HepG2 (cell line): ENCODE measurements around the gene ZNF343. TPM values are rescaled to one million over a fixed set of nuclear protein-coding genes. Genes with fewer than 3 reads are reported as not detected.

Experiments used
- ARID2 ChIP-seq: sonication (generic); formaldehyde crosslinking; IDR thresholded peaks from 2 replicates; pipeline ENCODE4 v1.8.1; 2022; ENCODE audit warnings: mild to moderate bottlenecking, missing genetic modification reagents, borderline replicate concordance
- HMG20B ChIP-seq: conservative IDR thresholded peaks from 2 replicates; pipeline ENCODE4 v1.6.1; 2016; ENCODE audit warnings: missing genetic modification reagents, missing compliant biosample characterization
- MEIS2 ChIP-seq: sonication (generic); formaldehyde crosslinking; IDR thresholded peaks from 2 replicates; pipeline ENCODE4 v1.9.0; 2021; ENCODE audit warnings: mild to moderate bottlenecking, missing genetic modification reagents
- MTA3 ChIP-seq: sonication (generic); formaldehyde crosslinking; IDR thresholded peaks from 2 replicates; pipeline ENCODE4 v1.4.0; 2020; ENCODE audit warnings: missing genetic modification reagents
- ONECUT2 ChIP-seq: sonication (generic); formaldehyde crosslinking; IDR thresholded peaks from 2 replicates; pipeline ENCODE4 v1.4.0; 2020; ENCODE audit warnings: missing genetic modification reagents
- SIX1 ChIP-seq: sonication (generic); formaldehyde crosslinking; IDR thresholded peaks from 2 replicates; pipeline ENCODE4 v1.4.0; 2020; ENCODE audit warnings: missing genetic modification reagents, borderline replicate concordance
- ZBTB3 ChIP-seq: sonication (generic); formaldehyde crosslinking; IDR thresholded peaks from 2 replicates; pipeline ENCODE4 v1.4.0; 2020; ENCODE audit warnings: low read depth, mild to moderate bottlenecking, moderate library complexity, missing genetic modification reagents, borderline replicate concordance
- ZBTB8A ChIP-seq: sonication (generic); formaldehyde crosslinking; IDR thresholded peaks from 2 replicates; pipeline ENCODE4 v1.4.0; 2020; ENCODE audit warnings: mild to moderate bottlenecking, low read depth, missing genetic modification reagents, borderline replicate concordance
- ZFP36L1 ChIP-seq: sonication (generic); formaldehyde crosslinking; IDR thresholded peaks from 2 replicates; pipeline ENCODE4 v1.8.0; 2022; ENCODE audit warnings: mild to moderate bottlenecking, missing genetic modification reagents, moderate library complexity
- ZNF329 ChIP-seq: sonication (generic); formaldehyde crosslinking; IDR thresholded peaks from 2 replicates; pipeline ENCODE4 v1.9.0; 2021; ENCODE audit warnings: low read depth, mild to moderate bottlenecking, missing genetic modification reagents
- ZNF558 ChIP-seq: sonication (generic); formaldehyde crosslinking; IDR thresholded peaks from 2 replicates; pipeline ENCODE4 v1.9.0; 2022; ENCODE audit warnings: mild to moderate bottlenecking, missing genetic modification reagents, borderline replicate concordance
- ZNF607 ChIP-seq: sonication (generic); formaldehyde crosslinking; IDR thresholded peaks from 2 replicates; pipeline ENCODE4 v1.5.1; 2020; ENCODE audit warnings: missing genetic modification reagents, mild to moderate bottlenecking, borderline replicate concordance
- polyA plus RNA-seq, 8 experiments: library from polyadenylated mRNA; depleted of rRNA in 3 of 8; stranded (reverse) in 7 of 8; unstranded in 1 of 8; fragments of >200 nt; fragmentation: Illumina TruSeq in 4 of 8; extraction: Trizol in 4 of 8; gene quantifications; 2 replicates each; pipeline versions ENCODE4 v1.2.1 to v1.2.3, GENCODE V29; 2011 to 2016; ENCODE audit warnings: low read depth in 4 of 8, missing spikeins in 1 of 8, mixed read lengths in 1 of 8; ENCODE audit not compliant: insufficient read depth in 1 of 8
- total RNA-seq, 5 experiments: library from RNA; depleted of rRNA; stranded (reverse); fragments of >200 nt; fragmentation: Illumina TruSeq; extraction: Trizol; gene quantifications; 2 replicates each; pipeline ENCODE4 v1.2.3, GENCODE V29; 2016; ENCODE audit warnings: low read depth in 1 of 5
- TF ChIP-seq, protein P1 (sequence below): sonication (generic); formaldehyde crosslinking; IDR thresholded peaks from 2 replicates; pipeline ENCODE4 v1.4.0; 2020; ENCODE audit warnings: missing genetic modification reagents, mild to moderate bottlenecking, borderline replicate concordance
- TF ChIP-seq, protein P2 (sequence below): IDR thresholded peaks from 2 replicates; pipeline ENCODE4 v1.6.1; 2018; ENCODE audit warnings: missing genetic modification reagents, mild to moderate bottlenecking, missing compliant biosample characterization
- TF ChIP-seq, protein P3 (sequence below): sonication (generic); formaldehyde crosslinking; IDR thresholded peaks from 2 replicates; pipeline ENCODE4 v1.5.0; 2020; ENCODE audit warnings: mild to moderate bottlenecking, missing genetic modification reagents, moderate library complexity
- TF ChIP-seq, protein P4 (sequence below): sonication (generic); formaldehyde crosslinking; IDR thresholded peaks from 2 replicates; pipeline ENCODE4 v1.5.0; 2020; ENCODE audit warnings: mild to moderate bottlenecking, missing genetic modification reagents, borderline replicate concordance

The ZNF343 gene
- total and polyA plus RNA-seq, 2 of the 13 experiments (the other 11 are each of a cell fraction or from before 2014, with no cell fraction given): 16.4 to 22.1 TPM

DNA sequence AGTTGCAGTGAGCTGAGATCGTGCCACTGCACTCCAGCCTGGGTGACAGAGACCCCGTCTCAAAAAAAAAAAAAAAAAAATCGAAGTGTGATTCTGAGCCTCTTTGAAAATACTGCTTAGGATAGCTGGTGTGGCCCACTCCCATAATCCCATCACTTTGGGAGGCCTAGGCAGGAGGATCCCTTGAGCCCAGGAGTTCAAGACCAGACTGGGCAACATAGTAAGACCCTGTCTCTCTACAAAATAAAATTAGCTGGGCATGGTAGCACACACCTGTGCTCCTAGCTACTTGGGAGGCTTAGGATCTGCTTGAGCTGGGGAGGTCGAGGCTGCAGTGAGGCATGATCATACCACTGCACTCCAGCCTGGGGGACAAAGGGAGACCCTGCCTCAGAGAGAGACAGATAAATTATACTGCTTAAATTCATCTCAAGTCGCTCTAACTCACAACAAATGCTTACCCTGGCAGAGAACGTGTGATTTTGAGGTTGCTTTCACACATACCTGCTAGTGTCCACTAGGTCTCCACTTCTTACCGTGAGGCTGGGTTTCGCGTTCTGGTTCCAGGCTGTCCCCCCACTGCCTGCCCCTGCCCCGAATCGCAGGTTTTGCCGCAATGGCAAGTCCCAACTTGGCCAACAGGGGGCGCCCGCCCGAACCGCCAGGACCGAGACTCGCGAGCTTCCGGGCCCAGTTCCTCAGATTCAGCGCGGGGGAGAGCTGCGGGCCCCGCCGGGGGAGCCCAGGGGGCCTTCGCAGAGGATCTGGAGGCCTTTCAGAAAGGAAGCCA is 15.4 kb upstream of the ZNF343 start (continued):
- TF ChIP-seq, protein P1, sequence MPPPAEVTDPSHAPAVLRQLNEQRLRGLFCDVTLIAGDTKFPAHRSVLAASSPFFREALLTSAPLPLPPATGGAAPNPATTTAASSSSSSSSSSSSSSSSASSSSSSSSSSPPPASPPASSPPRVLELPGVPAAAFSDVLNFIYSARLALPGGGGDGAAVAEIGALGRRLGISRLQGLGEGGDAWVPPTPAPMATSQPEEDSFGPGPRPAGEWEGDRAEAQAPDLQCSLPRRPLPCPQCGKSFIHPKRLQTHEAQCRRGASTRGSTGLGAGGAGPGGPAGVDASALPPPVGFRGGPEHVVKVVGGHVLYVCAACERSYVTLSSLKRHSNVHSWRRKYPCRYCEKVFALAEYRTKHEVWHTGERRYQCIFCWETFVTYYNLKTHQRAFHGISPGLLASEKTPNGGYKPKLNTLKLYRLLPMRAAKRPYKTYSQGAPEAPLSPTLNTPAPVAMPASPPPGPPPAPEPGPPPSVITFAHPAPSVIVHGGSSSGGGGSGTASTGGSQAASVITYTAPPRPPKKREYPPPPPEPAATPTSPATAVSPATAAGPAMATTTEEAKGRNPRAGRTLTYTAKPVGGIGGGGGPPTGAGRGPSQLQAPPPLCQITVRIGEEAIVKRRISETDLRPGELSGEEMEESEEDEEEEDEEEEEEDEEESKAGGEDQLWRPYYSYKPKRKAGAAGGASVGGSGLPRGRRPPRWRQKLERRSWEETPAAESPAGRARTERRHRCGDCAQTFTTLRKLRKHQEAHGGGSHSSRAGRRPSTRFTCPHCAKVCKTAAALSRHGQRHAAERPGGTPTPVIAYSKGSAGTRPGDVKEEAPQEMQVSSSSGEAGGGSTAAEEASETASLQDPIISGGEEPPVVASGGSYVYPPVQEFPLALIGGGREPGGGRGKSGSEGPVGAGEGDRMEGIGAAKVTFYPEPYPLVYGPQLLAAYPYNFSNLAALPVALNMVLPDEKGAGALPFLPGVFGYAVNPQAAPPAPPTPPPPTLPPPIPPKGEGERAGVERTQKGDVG (CRISPR knock-in tag): no peak
- TF ChIP-seq HMG20B: no peak; the same call in 1 of the 2 replicates
- no peak for TF ChIP-seq ZBTB8A (CRISPR knock-in tag)
- no peak for TF ChIP-seq ARID2 (CRISPR knock-in tag)
- TF ChIP-seq MTA3: no peak
- TF ChIP-seq SIX1 (CRISPR knock-in tag): no peak
- TF ChIP-seq, protein P2, sequence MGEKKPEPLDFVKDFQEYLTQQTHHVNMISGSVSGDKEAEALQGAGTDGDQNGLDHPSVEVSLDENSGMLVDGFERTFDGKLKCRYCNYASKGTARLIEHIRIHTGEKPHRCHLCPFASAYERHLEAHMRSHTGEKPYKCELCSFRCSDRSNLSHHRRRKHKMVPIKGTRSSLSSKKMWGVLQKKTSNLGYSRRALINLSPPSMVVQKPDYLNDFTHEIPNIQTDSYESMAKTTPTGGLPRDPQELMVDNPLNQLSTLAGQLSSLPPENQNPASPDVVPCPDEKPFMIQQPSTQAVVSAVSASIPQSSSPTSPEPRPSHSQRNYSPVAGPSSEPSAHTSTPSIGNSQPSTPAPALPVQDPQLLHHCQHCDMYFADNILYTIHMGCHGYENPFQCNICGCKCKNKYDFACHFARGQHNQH (CRISPR knock-in tag): peak; percentile 82
- TF ChIP-seq ZNF329 (CRISPR knock-in tag): no peak
- TF ChIP-seq, protein P3, sequence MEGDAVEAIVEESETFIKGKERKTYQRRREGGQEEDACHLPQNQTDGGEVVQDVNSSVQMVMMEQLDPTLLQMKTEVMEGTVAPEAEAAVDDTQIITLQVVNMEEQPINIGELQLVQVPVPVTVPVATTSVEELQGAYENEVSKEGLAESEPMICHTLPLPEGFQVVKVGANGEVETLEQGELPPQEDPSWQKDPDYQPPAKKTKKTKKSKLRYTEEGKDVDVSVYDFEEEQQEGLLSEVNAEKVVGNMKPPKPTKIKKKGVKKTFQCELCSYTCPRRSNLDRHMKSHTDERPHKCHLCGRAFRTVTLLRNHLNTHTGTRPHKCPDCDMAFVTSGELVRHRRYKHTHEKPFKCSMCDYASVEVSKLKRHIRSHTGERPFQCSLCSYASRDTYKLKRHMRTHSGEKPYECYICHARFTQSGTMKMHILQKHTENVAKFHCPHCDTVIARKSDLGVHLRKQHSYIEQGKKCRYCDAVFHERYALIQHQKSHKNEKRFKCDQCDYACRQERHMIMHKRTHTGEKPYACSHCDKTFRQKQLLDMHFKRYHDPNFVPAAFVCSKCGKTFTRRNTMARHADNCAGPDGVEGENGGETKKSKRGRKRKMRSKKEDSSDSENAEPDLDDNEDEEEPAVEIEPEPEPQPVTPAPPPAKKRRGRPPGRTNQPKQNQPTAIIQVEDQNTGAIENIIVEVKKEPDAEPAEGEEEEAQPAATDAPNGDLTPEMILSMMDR: peak; percentile 99
- TF ChIP-seq ZNF607 (CRISPR knock-in tag): no peak
- TF ChIP-seq, protein P4, sequence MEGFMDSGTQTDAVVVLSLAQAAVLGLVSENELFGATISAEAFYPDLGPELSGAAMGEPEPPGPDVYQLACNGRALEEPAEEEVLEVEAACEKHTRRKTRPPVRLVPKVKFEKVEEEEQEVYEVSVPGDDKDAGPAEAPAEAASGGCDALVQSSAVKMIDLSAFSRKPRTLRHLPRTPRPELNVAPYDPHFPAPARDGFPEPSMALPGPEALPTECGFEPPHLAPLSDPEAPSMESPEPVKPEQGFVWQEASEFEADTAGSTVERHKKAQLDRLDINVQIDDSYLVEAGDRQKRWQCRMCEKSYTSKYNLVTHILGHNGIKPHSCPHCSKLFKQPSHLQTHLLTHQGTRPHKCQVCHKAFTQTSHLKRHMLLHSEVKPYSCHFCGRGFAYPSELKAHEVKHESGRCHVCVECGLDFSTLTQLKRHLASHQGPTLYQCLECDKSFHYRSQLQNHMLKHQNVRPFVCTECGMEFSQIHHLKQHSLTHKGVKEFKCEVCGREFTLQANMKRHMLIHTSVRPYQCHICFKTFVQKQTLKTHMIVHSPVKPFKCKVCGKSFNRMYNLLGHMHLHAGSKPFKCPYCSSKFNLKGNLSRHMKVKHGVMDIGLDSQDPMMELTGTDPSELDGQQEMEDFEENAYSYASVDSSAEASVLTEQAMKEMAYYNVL (CRISPR knock-in tag): peak; percentile 72; the same call in 1 of the 2 replicates
- no peak for TF ChIP-seq ZFP36L1
- TF ChIP-seq ZBTB3 (CRISPR knock-in tag): no peak
- TF ChIP-seq ONECUT2 (CRISPR knock-in tag): no peak
- TF ChIP-seq MEIS2 (CRISPR knock-in tag): no peak
- no peak for TF ChIP-seq ZNF558 (CRISPR knock-in tag)
